ENCODE data around the gene RUNX2. TPM values are rescaled to one million over a fixed set of nuclear protein-coding genes. Genes with fewer than 3 reads are reported as not detected.

Gene RUNX2
- total RNA-seq, 1 donor from 2014 or later = 0.41 TPM

DNA sequence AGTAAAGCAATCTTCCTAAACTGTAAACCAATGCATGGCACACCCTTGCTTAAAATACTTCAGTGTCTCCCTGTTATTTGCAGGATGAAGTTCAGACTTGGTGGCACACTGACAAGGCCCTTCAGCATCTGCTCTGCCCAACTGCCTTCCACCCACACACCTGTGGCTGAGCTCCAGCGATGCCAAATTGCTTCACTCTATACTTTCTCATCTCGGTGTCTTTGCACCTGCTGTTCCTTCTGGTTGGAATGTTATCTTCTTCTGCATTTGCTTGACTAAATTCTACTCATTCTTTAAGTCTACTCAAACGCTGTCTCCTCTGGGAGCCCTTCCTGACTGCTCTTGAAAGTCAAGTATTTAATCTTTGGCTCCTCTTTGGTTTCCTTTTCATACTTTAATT is 149.7 kb downstream of the RUNX2 start:
- no peak for FAIRE-seq

DNA sequence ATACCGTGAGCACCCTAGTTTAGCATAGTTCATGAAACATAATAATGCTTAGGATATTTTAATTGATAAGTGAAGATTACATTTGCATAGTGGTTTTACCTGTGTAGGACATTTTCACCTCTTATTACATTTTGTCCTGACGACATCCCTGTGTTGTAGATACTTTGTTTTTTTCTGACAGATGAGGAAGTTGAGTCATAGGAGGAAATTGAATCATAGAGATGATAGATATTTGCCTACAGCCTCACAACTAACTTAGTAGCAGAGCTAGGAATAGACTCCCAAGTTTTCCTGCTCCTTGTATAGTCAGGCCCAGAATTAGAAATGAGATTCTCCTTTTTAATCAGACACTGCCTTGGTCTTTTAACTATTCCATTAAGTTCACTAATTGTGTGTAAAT is 150.1 kb downstream of the RUNX2 start:
- FAIRE-seq (no peak), DNase-seq (ENCODE audit: low spot score in 2 of 2) (no peak)

More for the DNA sequence above, 149.7 kb downstream of the RUNX2 start:
- no peak for DNase-seq (ENCODE audit: low spot score in 2 of 2)

DNA sequence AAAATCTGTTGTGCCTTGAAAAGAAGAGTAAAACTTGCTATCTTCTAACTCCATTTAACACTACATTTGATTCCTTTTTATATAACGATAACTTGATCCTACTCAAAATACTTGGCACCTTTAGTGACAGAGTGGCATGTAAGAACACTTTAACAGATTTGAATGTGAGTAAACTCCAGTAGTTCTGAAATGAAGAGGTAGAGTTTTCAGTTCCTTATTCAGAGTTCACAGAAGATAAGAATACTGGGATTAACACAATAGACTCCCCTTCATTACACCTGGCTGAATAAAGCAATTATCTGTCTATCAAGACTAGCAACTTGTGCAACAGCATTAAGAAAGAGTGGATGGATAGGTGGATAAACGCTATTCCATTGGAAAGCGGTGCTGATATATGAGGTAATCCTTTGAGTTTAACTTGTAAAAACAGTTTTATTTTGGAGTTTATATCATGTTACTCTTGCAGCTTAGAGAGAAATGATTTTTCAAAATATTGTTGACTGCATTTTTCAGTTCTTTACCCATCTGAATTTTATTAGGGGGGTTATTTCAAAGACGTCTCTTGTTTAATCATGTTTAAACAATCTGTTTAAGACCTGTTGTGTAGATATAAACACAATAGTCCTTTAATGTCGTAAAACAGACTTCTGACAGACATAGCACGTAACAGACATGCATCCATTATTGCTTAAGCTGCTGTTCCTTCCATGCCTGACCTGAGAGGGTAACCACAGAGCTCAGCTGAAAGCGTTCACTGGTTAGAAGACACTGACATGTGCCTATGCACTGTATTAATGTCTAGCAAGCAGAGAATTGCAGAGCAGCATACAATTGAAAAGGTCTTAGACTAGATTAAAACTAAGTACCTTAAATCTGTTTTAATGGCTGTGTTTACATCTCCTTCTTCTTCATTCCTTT is 152.0 kb downstream of the RUNX2 start:
- DNase-seq (ENCODE audit: low spot score in 2 of 2) = no peak

DNA sequence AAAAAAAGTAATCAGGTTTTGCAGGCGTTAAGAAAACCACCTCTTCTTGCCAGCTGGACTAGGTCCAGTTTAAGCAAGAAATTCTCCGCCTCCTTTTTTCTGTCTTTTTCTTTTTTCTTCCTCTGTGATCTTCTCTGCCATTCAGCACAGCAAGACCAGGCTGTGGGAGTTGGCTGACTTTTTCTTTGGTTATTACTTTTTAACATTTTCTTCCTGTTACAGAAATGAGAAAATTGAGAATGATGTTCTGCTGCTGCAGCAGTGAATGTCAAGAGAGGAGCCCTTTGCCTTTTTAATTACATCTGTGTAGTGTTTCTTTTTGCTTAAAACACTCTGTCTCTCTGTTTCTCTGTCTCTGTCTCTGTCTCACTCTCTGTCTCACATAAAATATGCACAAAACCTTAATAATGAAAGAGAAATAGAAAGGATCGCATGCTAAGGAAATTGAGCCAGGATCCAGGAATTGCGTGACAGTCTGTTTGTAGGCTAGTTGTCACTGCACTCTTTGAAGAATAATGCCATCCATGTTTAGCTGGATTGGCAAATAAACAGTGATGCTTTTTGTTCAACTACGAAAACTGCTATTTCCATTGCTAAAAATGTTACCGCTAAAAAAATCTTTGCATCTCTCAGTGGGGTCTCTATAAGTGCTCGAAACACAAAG is 152.8 kb downstream of the RUNX2 start:
- FAIRE-seq = no peak
- DNase-seq (ENCODE audit: low spot score in 2 of 2) = no peak

More for the DNA sequence above, 152.0 kb downstream of the RUNX2 start:
- no peak for FAIRE-seq

DNA sequence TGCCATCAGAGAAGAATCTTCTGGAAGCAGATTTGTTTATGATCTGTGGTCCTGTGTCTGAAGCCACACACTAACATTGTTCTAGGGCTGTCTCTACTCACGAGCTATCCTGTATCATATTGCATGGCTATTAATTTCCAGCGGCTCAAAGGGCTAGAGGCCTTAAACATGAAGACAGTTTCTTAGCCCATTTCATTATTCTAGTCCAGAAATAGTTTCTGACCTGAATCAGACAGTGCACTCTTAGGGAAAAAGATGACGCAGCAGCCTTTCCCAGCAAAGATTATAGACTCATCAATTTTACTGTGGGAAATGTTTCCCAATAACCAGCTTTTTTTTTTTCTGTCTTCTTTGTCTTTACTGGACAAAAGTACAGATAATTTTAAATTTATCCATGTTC is 154.9 kb downstream of the RUNX2 start:
- no peak for FAIRE-seq
- no peak for DNase-seq (ENCODE audit: low spot score in 2 of 2)

DNA sequence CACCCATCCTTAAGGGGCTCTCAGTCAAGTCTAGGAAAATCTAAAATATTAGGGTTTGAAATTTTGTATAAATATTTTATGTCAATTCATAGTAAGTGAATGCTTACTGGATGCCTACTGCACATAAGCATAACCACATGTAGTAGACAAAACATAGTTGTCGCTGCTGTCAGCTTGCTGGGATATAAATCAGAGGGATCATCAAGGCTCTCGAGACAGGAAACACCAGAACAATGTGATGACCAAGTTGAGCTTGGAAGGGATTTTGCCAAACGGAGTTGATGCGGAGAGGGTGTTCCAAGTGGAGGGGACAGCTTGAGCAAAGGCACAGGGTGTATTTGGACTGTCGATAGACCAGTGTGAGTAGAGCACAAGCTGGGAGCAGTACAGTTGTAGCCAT is 155.4 kb downstream of the RUNX2 start:
- DNase-seq (ENCODE audit: low spot score in 2 of 2) (no peak), FAIRE-seq (no peak)

DNA sequence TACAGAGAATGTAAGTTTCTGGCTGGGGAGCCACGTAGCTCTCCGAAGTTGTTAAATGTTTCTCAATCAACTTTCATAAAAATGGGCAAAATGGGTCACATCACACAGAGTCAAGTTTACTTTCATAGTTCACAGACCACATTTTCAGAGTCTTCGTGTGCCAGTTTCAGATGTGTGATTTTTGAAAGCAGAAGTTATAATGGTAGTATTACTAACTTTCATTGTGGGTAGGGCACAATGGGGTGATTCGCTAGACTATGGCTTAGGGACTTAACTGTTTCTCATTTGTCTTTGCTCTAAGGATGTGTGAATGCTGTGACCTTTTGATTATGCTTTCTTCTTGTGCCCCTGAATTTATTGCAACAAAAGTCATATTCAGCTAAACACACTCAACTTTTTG is 158.6 kb downstream of the RUNX2 start:
- DNase-seq (ENCODE audit: low spot score in 2 of 2) = no peak
- no peak for FAIRE-seq

DNA sequence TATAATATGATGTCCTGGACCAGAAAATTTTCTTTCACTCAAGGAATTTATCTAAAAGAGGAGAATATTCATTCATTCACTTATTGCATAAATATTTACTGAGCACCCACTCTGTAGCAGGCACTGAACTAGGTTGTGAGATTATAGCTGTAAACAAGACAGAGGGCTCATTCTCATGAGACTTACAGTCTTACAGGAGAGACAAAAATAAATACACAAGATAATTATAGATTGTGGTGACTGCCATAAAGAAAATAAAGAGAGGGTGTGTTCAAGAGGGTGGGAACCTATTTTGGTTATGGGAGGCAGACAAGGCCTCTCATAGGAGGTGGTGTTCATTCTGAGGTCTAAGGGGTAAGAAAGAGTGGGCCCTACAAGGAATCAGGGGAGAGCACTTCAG is 159.5 kb downstream of the RUNX2 start:
- DNase-seq (ENCODE audit: low spot score in 2 of 2) = no peak
- no peak for FAIRE-seq

DNA sequence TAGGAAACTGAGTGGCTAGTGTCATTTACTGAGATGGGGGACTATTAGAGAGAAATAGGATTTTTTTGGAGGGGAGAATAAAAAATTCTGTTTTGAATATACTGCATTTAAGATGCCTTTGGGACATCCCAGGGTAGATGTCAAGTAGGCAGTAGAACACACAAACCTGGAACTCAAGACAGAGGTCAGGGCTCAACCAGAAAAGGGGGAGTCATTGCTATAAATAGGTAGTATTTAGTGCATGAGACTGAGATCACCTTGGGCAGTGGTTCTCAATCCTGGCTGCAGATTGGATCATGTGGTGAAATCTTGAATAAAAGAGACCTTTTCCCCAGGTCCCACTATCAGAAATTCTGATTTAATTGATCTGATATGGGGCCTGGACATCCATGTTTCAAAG is 160.1 kb downstream of the RUNX2 start:
- DNase-seq (ENCODE audit: low spot score in 2 of 2) (no peak), FAIRE-seq (no peak)

DNA sequence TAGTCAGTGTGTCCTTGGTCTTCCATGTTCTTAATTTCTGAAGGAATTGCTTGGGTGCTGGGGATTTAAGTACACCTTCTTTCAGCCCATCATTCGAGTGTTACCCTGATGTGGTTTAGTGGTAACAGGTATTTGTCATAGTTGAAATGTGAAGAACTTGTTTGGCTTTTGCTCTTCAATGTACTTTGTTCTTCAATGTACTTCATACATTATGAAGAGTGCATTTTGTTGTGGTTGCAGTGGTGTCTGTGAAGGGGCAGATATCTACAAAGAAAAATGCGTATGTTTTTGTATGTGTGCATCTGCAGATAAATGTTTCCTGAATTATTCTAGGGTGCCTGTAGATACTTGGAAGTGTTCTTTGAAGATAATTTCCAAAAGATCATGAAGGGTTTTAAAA is 160.8 kb downstream of the RUNX2 start:
- DNase-seq (ENCODE audit: low spot score in 2 of 2) (no peak), FAIRE-seq (no peak)

DNA sequence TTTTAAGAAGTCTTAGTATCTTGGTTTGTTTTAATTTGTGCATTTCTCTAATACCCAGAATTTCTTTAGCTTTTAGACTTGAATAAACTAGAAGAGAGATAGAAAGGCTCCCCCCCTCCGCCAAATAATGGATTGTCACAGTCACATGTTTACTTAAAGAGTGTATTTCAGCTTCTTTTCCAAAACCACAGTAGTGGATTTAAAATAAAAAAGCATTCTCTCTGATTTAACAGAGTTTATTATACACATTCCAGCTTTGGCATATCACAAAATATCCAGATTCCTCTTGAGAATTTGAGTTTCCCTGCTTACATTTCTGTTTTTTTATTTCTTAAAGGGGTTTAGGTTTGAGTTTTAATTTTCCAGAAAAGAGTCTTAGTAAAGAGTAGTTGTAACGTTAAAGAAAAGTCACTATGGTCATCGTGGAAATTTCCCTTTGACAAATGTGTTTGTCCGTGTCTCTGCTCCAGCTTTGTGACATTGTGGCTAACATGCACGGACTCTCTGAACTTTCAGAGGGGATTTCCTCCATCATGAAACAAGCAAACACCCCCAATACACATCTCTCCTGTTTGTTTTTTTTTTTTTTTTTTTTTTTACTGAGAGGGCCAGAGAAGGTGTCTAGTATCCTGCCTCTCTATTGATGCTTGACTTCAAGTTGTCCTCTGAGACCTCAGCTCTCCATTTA is 163.1 kb downstream of the RUNX2 start:
- FAIRE-seq = no peak
- DNase-seq (ENCODE audit: low spot score in 2 of 2) = no peak

DNA sequence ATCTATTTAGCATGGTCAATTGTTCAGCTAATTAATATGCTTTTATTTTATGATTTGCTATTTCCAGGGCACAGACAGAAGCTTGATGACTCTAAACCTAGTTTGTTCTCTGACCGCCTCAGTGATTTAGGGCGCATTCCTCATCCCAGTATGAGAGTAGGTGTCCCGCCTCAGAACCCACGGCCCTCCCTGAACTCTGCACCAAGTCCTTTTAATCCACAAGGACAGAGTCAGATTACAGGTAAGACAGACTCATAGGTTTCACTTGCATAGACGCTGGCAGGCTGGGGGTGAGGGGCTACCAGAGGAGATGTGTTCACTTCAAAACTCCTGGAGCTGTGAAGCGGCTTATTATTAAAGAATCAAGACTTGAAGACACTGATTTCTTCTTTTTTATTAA is 163.7 kb downstream of the RUNX2 start:
- DNase-seq (ENCODE audit: low spot score in 2 of 2) (no peak), FAIRE-seq (no peak)

DNA sequence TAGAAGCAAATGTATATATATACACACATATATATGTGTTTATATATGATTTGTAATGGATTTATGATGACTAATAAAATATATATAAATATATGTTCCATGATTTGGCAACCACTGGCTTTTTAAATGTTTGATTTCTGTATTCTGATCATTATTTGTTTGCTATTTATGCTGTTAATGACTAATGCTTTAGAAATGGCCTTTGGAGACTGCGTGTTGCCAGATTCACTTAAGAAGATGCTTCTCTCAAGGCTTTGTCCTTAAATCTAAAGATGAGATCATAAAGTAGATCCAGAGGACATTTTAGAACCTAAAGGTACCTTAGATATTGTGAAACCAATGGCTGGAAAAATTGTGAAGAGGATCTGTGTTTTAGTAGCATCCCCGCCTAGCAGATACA is 165.6 kb downstream of the RUNX2 start:
- no peak for FAIRE-seq
- DNase-seq (ENCODE audit: low spot score in 2 of 2) = no peak

DNA sequence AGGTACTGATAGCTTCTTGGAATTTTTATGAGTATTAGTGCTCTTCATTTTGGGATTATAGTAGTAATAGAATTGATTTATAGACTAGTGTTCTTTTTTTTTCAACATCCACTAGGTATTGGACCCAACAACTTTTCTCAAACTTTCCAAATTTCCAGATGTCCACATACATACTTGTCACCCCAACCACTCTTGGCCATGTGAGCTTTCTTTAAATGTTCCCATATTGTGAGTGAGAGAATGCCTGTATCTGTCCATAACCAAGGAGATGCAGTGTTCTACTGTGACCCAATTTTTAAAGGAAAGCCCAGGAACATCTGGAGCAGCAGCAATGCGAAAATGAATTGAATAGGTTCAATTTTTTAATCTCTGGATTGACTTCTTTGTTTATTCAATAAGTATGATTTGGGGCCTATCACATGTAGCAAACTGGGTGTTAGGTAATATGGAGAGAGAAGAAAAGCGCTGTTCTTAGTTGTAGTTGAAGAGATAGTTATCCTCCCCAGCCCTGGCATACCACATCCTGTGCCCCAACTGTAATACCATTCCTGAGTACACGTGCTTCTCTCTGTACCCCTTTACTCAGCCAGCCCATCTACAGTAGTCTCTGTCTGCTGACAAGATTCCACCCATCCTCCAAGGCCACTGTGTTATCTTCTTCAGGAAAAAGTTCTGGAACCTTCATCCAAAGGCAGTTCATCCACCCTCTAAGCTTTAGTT is 166.4 kb downstream of the RUNX2 start:
- FAIRE-seq (no peak), DNase-seq (ENCODE audit: low spot score in 2 of 2) (no peak)

DNA sequence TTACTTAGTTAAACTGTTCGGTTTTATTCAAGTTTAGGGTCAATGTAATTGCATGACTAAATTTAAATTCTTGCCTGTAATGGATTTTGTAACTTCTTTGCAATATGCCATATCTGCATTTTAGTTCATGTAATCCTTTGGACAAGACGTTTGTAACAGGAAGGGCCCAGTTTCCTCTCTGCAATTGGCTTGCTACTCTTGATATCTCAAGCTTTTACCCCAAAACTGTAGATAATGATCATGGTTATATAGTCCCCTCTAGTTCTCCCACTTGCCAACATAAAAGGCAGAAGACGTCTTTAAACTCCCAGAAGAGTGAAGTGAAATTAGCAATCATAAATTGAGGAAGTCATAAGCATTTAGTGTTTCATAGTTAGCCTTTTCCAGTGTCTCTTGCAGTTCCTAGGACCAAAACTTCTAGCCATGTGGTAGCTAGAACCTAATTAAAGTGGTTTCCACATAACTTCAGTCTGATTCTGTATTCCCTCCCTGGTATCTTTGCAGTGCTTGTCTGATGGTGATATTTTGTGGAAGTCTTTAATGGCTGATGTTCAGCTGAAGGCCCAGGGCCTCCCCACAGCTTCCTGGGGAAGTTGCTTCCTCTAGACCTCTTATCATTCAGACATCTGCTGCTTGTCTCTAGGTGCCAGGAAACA is 167.4 kb downstream of the RUNX2 start:
- no peak for FAIRE-seq
- DNase-seq (ENCODE audit: low spot score in 2 of 2) = no peak

DNA sequence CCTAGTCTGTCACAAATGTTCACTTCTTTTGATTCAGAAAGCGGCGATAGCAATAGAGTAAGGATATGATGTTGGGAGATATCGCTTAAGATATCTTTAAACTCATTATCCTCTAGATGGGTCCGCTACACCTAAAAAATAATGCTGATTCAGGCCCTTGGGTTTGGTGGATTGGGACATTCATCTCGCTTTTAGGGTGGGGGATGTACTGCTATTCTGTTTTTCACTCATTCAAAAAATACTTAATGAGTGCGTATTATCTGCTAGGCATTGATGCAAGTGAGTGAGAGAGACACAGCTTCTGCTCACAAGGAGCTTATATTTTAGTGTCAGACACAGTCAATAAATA is 167.9 kb downstream of the RUNX2 start:
- DNase-seq (ENCODE audit: low spot score in 2 of 2) (no peak), FAIRE-seq (no peak)

DNA sequence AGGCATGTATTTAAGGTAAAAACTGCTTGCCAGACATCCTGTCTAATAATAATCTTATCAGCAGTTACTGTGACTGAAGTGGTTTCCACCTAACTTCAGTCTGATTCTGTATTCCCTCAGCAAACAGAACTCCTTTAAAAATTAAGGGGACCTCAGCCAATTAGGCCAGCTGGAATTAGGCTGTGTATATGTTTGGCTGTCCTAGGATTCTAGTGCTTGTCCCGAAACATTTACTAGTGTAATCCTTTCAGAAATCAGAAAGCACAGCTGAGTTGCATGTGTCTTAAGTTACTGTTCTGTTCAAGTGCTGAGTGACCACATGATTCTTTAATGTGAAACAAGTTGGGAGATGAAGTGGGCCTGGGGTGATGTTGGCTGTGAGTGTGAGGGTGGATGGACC is 170.5 kb downstream of the RUNX2 start:
- FAIRE-seq (no peak), DNase-seq (ENCODE audit: low spot score in 2 of 2) (no peak)

DNA sequence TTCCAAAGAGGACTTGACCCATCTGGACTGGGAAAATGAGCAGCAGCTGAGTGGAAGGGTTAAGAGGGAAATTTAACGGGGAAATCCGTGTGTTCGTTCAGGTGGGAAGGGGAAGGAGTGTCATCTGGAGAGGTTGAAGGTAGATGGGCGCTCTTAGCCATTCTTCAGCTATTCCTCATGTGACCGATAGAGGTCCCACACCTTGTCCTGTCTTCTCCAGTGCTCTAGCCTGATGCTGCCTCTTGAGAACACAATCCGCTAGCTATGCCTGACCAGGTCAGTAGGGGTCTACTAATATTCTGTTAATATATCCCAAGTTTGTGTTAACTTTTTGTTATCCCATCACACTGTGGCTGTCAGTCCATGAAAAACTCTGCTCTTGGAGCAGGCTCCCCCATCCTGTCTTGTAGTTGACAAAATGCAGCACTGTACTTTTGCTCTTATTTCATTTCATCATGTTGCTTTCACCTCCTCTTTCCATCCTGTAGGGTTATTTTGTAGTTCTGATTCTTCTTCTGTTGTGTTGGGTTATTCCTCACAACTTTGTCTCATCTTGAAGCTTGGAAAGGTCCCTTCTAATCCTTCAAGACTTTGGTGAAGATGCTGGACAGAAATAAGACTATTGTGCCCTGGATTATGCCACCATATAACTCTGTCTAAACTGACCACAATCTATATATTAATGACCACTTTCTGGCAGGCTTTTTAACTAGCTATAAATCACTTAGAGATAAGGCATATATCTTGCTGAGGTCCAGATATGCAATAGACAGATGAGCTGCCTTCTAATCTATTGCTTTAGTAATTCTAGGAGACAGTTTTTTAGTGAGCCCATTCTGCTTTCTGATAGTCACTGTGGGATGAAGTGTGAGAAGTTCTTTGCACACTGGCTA is 173.0 kb downstream of the RUNX2 start:
- FAIRE-seq (no peak), DNase-seq (ENCODE audit: low spot score in 2 of 2) (no peak)

DNA sequence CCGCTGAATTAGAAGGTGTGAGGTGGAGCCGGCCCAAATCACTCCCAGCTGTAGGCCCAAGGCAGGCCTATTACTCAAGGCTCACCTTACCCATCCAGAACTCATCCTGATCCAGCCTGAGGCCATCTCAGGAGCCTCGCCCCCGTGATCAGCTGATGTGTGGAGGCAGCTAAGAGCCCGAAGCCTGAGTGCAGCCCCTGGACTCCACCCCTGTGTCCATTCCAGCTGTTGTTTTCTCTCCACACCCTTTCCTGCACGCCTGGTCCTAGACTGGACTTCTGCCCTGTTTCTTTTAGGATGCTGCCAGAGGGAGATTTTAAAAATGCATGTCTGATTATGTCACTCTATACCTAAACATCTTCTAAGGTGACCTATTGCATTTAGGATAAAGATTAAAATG is 174.3 kb downstream of the RUNX2 start:
- DNase-seq (ENCODE audit: low spot score in 2 of 2) (no peak), FAIRE-seq (no peak)
